HepG2 (cell line): Measurements from ENCODE around the gene KIF22. TPM values are rescaled to one million over a fixed set of nuclear protein-coding genes. Genes with fewer than 3 reads are reported as not detected.

Source experiments
- ATAC-seq: fragments of 200-7000 bp; cut with Tn5 transposase; 3 replicates; pipeline ENCODE4 v1.9.1; 2020; ENCODE audit warnings: mild to moderate bottlenecking, moderate library complexity
- BruUV-seq: library from RNA; stranded (reverse); fragments of 400-500 nt; replicated peaks from 2 replicates; lab custom pipeline; 2021; lab: Mats Ljungman, UMichigan
- CTCF ChIA-PET: fragments of 300-600 bp; formaldehyde crosslinking; extraction: SDS; loops from one replicate; lab custom pipeline; 2021; ENCODE audit warnings: low total read pairs, inconsistent platforms, low intra/inter-chr PET ratio; lab: Yijun Ruan, JAX
- POLR2A ChIA-PET: fragments of 350-600 bp; sonication (Branson Sonifier 250); formaldehyde crosslinking; loops from one replicate; lab custom pipeline; 2020; ENCODE audit warnings: antibody characterized with exemption, inconsistent platforms; lab: Yijun Ruan, JAX
- DNase-seq: peaks from one replicate; pipeline ENCODE4 v3.0.0-alpha.2; 2015; ENCODE audit warnings: low spot score
- FAIRE-seq: peaks from 3 replicates; lab custom pipeline; 2011; peaks lifted over from hg19 to GRCh38; lab: Jason Lieb, UNC
- H2AFZ ChIP-seq: one replicate; pipeline ENCODE4 v1.6.1; 2011; ENCODE audit warnings: low read length, inconsistent platforms
- H3K27ac ChIP-seq: fragments of 300-600 bp; 3 replicates; pipeline ENCODE4 v1.8.0; 2011; ENCODE audit warnings: mixed run types, mild to moderate bottlenecking, mixed read lengths, low read length, inconsistent platforms; ENCODE audit not compliant: insufficient read depth; ENCODE audit errors: extremely low read length
- H3K27me3 ChIP-seq, 2 experiments: fragments of 200-600 bp in 1 of 2; 2 replicates in 1 of 2; 3 replicates in 1 of 2; pipeline versions ENCODE4 v1.6.0 to v1.8.0; 2011; ENCODE audit warnings: low read length in 2 of 2, mild to moderate bottlenecking in 2 of 2, moderate library complexity in 2 of 2, inconsistent platforms in 1 of 2; ENCODE audit not compliant: insufficient read depth in 2 of 2, control insufficient read depth in 1 of 2
- H3K36me3 ChIP-seq, 2 experiments: fragments of 200-600 bp in 1 of 2; replicated peaks in 1 of 2; 2 replicates in 1 of 2; 3 replicates in 1 of 2; pipeline versions ENCODE4 v1.5.1 to v1.8.0; 2011; ENCODE audit warnings: low read length in 2 of 2, inconsistent platforms in 1 of 2; ENCODE audit not compliant: insufficient read depth in 2 of 2, control insufficient read depth in 1 of 2
- H3K4me1 ChIP-seq: 2 replicates; pipeline ENCODE4 v1.5.1; 2012; ENCODE audit warnings: low read length, inconsistent platforms; ENCODE audit not compliant: insufficient read depth
- H3K4me2 ChIP-seq: 2 replicates; pipeline ENCODE4 v1.6.0; 2011; ENCODE audit warnings: low read depth, low read length, inconsistent platforms
- H3K4me3 ChIP-seq, 3 experiments: fragments of 200-600 bp in 1 of 3; sonication (generic), shearing (Covaris generic) in 1 of 3; replicated peaks in 1 of 3; 2 replicates each; pipeline ENCODE4 v1.5.1; 2011 to 2016; ENCODE audit warnings: low read length in 3 of 3, inconsistent platforms in 2 of 3, low read depth in 2 of 3, mild to moderate bottlenecking in 2 of 3, control low read depth in 1 of 3, mixed read lengths in 1 of 3; ENCODE audit not compliant: insufficient read depth in 1 of 3
- H3K79me2 ChIP-seq: one replicate; pipeline ENCODE4 v1.6.1; 2011; ENCODE audit warnings: low read length, inconsistent platforms; ENCODE audit not compliant: insufficient read depth
- H3K9ac ChIP-seq: 2 replicates; pipeline ENCODE4 v1.6.0; 2011; ENCODE audit warnings: mild to moderate bottlenecking, low read depth, low read length, inconsistent platforms; ENCODE audit not compliant: insufficient read depth
- H3K9me3 ChIP-seq: 2 replicates; pipeline ENCODE4 v1.5.1; 2012; ENCODE audit warnings: mild to moderate bottlenecking, low read length
- H4K20me1 ChIP-seq: 2 replicates; pipeline ENCODE4 v1.6.0; 2011; ENCODE audit warnings: inconsistent platforms, mild to moderate bottlenecking, low read length, moderate library complexity; ENCODE audit not compliant: insufficient read depth
- BHLHE40 ChIP-seq: IDR thresholded peaks from 2 replicates; pipeline ENCODE4 v1.6.1; 2011; ENCODE audit warnings: low read length, improper control_type of control experiment
- NFIB ChIP-seq: sonication (generic); formaldehyde crosslinking; IDR thresholded peaks from 2 replicates; pipeline ENCODE4 v1.9.0; 2021; ENCODE audit warnings: missing genetic modification reagents, mild to moderate bottlenecking, borderline replicate concordance
- NFKB2 ChIP-seq: sonication (generic); formaldehyde crosslinking; IDR thresholded peaks from 2 replicates; pipeline ENCODE4 v1.4.0; 2020; ENCODE audit warnings: missing genetic modification reagents, borderline replicate concordance
- NRL ChIP-seq: sonication (generic); formaldehyde crosslinking; IDR thresholded peaks from 2 replicates; pipeline ENCODE4 v1.5.0; 2020; ENCODE audit warnings: missing genetic modification reagents, mild to moderate bottlenecking, moderate library complexity, borderline replicate concordance
- SOX5 ChIP-seq: IDR thresholded peaks from 2 replicates; pipeline ENCODE4 v1.6.1; 2016; ENCODE audit warnings: borderline replicate concordance
- SOX6 ChIP-seq, 2 experiments: fragments of 450-650 bp in 1 of 2; sonication (generic) in 1 of 2; formaldehyde crosslinking in 1 of 2; IDR thresholded peaks; 2 replicates each; pipeline versions ENCODE4 v1.4.0 to v1.6.1; 2017 to 2020; ENCODE audit warnings: antibody characterized with exemption in 1 of 2, mild to moderate bottlenecking in 1 of 2, missing genetic modification reagents in 1 of 2
- ZBTB1 ChIP-seq: sonication (generic); formaldehyde crosslinking; IDR thresholded peaks from 2 replicates; pipeline ENCODE4 v1.4.0; 2020; ENCODE audit warnings: missing genetic modification reagents, borderline replicate concordance
- ZKSCAN8 ChIP-seq: IDR thresholded peaks from 2 replicates; pipeline ENCODE4 v1.6.1; 2016; ENCODE audit warnings: borderline replicate concordance, missing genetic modification reagents, missing compliant biosample characterization
- ZMYM4 ChIP-seq: sonication (generic); formaldehyde crosslinking; IDR thresholded peaks from 2 replicates; pipeline ENCODE4 v1.8.1; 2023; ENCODE audit warnings: mild to moderate bottlenecking, missing genetic modification reagents
- ZNF251 ChIP-seq: sonication (generic); formaldehyde crosslinking; IDR thresholded peaks from 2 replicates; pipeline ENCODE4 v1.9.0; 2021; ENCODE audit warnings: mild to moderate bottlenecking, missing genetic modification reagents
- ZNF30 ChIP-seq: sonication (generic); formaldehyde crosslinking; IDR thresholded peaks from 2 replicates; pipeline ENCODE4 v1.5.0; 2020; ENCODE audit warnings: mild to moderate bottlenecking, missing genetic modification reagents
- ZNF556 ChIP-seq: sonication (generic); formaldehyde crosslinking; IDR thresholded peaks from 2 replicates; pipeline ENCODE4 v1.4.0; 2020; ENCODE audit warnings: mild to moderate bottlenecking, missing genetic modification reagents, borderline replicate concordance
- ZNF891 ChIP-seq: sonication (generic); formaldehyde crosslinking; IDR thresholded peaks from 2 replicates; pipeline ENCODE4 v1.5.0; 2020; ENCODE audit warnings: mild to moderate bottlenecking, missing genetic modification reagents
- WGBS: methylation state at CpG from one replicate; pipeline ENCODE4 v1.1.6; 2017; ENCODE audit warnings: low lambda C conversion rate; 5-methylcytosine and 5-hydroxymethylcytosine counted together
- in situ Hi-C: cut with HindIII; loops from 2 replicates; pipeline ENCODE4 v1.10.0; 2017; ENCODE audit warnings: low pct_unique_long_range_greater_than_20kb; ENCODE audit not compliant: extremely low pct_ligation_motif_present
- intact Hi-C: fragments of 100-400 bp; cut with micrococcal nuclease; formaldehyde crosslinking; loops from one replicate; pipeline ENCODE4 v1.10.0; 2022; ENCODE audit not compliant: unreplicated experiment
- polyA plus RNA-seq, 8 experiments: library from polyadenylated mRNA; depleted of rRNA in 3 of 8; stranded (reverse) in 7 of 8; unstranded in 1 of 8; fragments of >200 nt; fragmentation: Illumina TruSeq in 4 of 8; extraction: Trizol in 4 of 8; gene quantifications; 2 replicates each; pipeline versions ENCODE4 v1.2.1 to v1.2.3, GENCODE V29; 2011 to 2016; ENCODE audit warnings: low read depth in 4 of 8, missing spikeins in 1 of 8, mixed read lengths in 1 of 8; ENCODE audit not compliant: insufficient read depth in 1 of 8
- total RNA-seq, 5 experiments: library from RNA; depleted of rRNA; stranded (reverse); fragments of >200 nt; fragmentation: Illumina TruSeq; extraction: Trizol; gene quantifications; 2 replicates each; pipeline ENCODE4 v1.2.3, GENCODE V29; 2016; ENCODE audit warnings: low read depth in 1 of 5
- TF ChIP-seq, protein P1 (sequence below): sonication (generic); formaldehyde crosslinking; IDR thresholded peaks from 2 replicates; pipeline ENCODE4 v1.8.1; 2023; ENCODE audit warnings: mild to moderate bottlenecking, inconsistent platforms, moderate library complexity, missing genetic modification reagents, borderline replicate concordance
- TF ChIP-seq, protein P2 (sequence below): sonication (generic); formaldehyde crosslinking; IDR thresholded peaks from 2 replicates; pipeline ENCODE4 v1.5.0; 2020; ENCODE audit warnings: missing genetic modification reagents, mild to moderate bottlenecking, borderline replicate concordance
- TF ChIP-seq, protein P3 (sequence below): sonication (generic); formaldehyde crosslinking; IDR thresholded peaks from 2 replicates; pipeline ENCODE4 v1.8.0; 2022; ENCODE audit warnings: mild to moderate bottlenecking, missing genetic modification reagents
- TF ChIP-seq, protein P4 (sequence below): sonication (generic); formaldehyde crosslinking; IDR thresholded peaks from 2 replicates; pipeline ENCODE4 v1.5.0; 2020; ENCODE audit warnings: mild to moderate bottlenecking, low read depth, missing genetic modification reagents, borderline replicate concordance

Gene KIF22
- total and polyA plus RNA-seq, 2 of the 13 experiments (the other 11 are each of a cell fraction or from before 2014, with no cell fraction given), result 95.8 to 118 TPM

DNA sequence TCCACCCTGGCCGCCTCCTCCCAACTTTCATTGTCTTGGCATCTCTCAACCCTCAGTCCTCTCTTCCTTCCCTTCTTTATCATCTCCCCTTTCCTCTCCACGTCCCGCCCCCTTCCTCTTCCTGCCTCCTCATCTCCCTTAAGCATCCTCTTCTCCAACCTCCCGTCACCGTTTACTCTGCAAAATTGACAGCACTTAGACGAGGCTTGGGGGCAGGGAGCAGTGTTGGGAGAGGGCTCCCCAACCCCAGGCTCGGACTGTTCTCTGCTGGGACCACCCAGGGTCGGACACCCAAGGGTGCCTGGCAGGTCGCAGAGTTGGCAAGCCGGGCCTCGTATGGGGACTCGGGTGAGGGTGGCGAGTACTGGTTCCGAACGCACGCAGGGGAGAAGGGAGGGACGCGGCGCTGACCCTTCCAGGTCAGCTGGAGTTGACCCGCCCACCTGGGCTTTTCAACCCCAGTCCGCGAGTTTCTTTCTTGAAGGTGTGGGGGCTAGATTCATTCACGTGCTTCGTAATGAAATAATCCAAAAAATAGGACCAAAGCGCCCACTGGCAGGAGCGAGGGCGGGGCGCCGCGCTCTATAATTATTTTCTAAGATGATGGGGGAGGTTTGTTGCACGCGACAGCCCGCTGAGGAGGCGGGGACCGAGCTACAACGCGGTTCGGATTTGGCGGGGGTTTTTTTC is 24.6 kb downstream of the KIF22 start:
- Histone ChIP-seq H3K27me3 (peaks cover 0 to 12% of the 10 kb centered on the region in 2 experiments; a peak in 2 of 5 replicates), H3K4me1 (peaks cover 80% of the 10 kb centered on the region), H3K79me2 (peaks cover 22% of the 10 kb centered on the region), H2AFZ (no peak overlapping the region), H3K9me3 (no peaks in the 10 kb centered on the region), H3K36me3 (peaks cover 1 to 15% of the 10 kb centered on the region in 2 experiments; a peak in 2 of 5 replicates), H3K4me3 (peak overlapping the region in 1 of 3 experiments; percentile 93; a peak in 2 of 6 replicates), H3K4me2 (peak overlapping the region; percentile 99; the same call in 1 of the 2 replicates), H4K20me1 (peaks cover 11% of the 10 kb centered on the region; the same call in 1 of the 2 replicates), H3K9ac (peak overlapping the region; percentile 79; the same call in 1 of the 2 replicates), H3K27ac (no peak overlapping the region)
- intact Hi-C loops, result no loop called here
- DNase-seq, result no peak
- ATAC-seq, result no peak
- 84% methylated on average over 39 of the region's 39 CpGs for WGBS
- in situ Hi-C loops, result loop anchor here (25.0 kb wide), 1 partner anchor 847 kb away; the partner anchor contains the start of genes FBRS and PRR14
- POLR2A ChIA-PET, result interaction anchor here (0.6 to 7.0 kb wide), 19 partner anchors 8 to 250 kb away, joined by 3 to 145 read pairs (median 8); partner anchors contain the start of genes ALDOA, ASPHD1, CDIPT and KCTD13
- CTCF ChIA-PET, result interaction anchor here (1.3 kb wide), 1 partner anchor 25 kb away, joined by 4 read pairs; the partner anchor contains the start of gene KIF22
- FAIRE-seq, result no peak
- TSS peak; percentile 58 for BruUV-seq
- TF ChIP-seq ZNF251, result no peak
- no peak for TF ChIP-seq ZMYM4 (CRISPR knock-in tag)
- TF ChIP-seq SOX5 (CRISPR knock-in tag), result no peak
- TF ChIP-seq, protein P1, sequence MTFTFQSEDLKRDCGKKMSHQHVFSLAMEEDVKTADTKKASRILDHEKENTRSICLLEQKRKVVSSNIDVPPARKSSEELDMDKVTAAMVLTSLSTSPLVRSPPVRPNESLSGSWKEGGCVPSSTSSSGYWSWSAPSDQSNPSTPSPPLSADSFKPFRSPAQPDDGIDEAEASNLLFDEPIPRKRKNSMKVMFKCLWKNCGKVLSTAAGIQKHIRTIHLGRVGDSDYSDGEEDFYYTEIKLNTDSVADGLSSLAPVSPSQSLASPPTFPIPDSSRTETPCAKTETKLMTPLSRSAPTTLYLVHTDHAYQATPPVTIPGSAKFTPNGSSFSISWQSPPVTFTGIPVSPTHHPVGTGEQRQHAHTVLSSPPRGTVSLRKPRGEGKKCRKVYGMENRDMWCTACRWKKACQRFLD (CRISPR knock-in tag), result no peak
- TF ChIP-seq NRL (CRISPR knock-in tag), result peak; percentile 51; the same call in 1 of the 2 replicates
- TF ChIP-seq, protein P2, sequence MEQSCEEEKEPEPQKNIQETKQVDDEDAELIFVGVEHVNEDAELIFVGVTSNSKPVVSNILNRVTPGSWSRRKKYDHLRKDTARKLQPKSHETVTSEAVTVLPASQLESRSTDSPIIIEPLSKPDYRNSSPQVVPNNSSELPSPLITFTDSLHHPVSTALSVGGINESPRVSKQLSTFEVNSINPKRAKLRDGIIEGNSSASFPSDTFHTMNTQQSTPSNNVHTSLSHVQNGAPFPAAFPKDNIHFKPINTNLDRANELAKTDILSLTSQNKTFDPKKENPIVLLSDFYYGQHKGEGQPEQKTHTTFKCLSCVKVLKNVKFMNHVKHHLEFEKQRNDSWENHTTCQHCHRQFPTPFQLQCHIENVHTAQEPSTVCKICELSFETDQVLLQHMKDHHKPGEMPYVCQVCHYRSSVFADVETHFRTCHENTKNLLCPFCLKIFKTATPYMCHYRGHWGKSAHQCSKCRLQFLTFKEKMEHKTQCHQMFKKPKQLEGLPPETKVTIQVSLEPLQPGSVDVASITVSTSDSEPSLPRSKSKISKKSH (CRISPR knock-in tag), result no peak
- TF ChIP-seq ZBTB1 (CRISPR knock-in tag), result no peak
- TF ChIP-seq NFIB (CRISPR knock-in tag), result peak; percentile 71; the same call in 1 of the 2 replicates
- TF ChIP-seq, protein P3, sequence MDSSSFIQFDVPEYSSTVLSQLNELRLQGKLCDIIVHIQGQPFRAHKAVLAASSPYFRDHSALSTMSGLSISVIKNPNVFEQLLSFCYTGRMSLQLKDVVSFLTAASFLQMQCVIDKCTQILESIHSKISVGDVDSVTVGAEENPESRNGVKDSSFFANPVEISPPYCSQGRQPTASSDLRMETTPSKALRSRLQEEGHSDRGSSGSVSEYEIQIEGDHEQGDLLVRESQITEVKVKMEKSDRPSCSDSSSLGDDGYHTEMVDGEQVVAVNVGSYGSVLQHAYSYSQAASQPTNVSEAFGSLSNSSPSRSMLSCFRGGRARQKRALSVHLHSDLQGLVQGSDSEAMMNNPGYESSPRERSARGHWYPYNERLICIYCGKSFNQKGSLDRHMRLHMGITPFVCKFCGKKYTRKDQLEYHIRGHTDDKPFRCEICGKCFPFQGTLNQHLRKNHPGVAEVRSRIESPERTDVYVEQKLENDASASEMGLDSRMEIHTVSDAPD, result 0 out of 2 replicates have a peak, but pooled peaks have one; percentile 25
- TF ChIP-seq BHLHE40, result no peak
- TF ChIP-seq ZKSCAN8 (CRISPR knock-in tag), result no peak
- TF ChIP-seq, protein P4, sequence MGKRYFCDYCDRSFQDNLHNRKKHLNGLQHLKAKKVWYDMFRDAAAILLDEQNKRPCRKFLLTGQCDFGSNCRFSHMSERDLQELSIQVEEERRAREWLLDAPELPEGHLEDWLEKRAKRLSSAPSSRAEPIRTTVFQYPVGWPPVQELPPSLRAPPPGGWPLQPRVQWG, result no peak
- TF ChIP-seq ZNF891 (CRISPR knock-in tag), result peak; percentile 42; the same call in 1 of the 2 replicates
- no peak for TF ChIP-seq SOX6 (IDR thresholded peaks at IDR 0.05)
- no peak for TF ChIP-seq SOX6 (CRISPR knock-in tag; IDR thresholded peaks at IDR 0.05)
- no peak for TF ChIP-seq ZNF30 (CRISPR knock-in tag)
- TF ChIP-seq ZNF556 (CRISPR knock-in tag), result no peak
- TF ChIP-seq NFKB2 (CRISPR knock-in tag), result peak; percentile 1; the same call in 1 of the 2 replicates
